TTC549 (cell line): ENCODE data around the gene IQCN.
A peak's percentile ranks its signal among the peaks of the same experiment; 100 is the strongest.
"Not testable (repeated sequence)": the region's sequence is repeated elsewhere in the genome, so short reads cannot be mapped to it uniquely, and the experiment has no call there.

Experiments
- FAIRE-seq: peaks from 2 replicates; lab custom pipeline; 2012; peaks lifted over from hg19 to GRCh38; lab: Jason Lieb, UNC

IQCN gene

GRCh38 chr19:18230941-18231734, 43.1 kb downstream of the IQCN start:
- FAIRE-seq: no peak

DNA sequence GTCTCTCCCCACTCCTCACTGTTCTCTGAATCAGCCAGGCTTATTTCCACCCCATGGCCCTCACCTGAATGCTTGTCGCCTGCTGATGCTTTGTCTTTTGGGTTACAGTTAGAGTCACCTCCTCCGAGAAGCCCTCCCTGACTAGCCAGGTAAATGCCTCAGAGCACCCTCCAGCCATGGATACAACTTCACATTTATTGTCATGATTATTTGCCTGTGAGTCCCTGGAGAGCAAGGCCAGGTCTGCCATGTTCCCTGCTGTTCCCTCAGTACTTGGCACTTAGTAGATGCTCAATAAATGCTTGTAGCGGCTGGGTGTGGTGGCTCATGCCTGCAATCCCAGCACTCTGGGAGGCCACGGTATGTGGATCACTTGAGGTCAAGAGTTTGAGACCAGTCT, 44.3 kb downstream of the IQCN start:
- FAIRE-seq: no peak

DNA sequence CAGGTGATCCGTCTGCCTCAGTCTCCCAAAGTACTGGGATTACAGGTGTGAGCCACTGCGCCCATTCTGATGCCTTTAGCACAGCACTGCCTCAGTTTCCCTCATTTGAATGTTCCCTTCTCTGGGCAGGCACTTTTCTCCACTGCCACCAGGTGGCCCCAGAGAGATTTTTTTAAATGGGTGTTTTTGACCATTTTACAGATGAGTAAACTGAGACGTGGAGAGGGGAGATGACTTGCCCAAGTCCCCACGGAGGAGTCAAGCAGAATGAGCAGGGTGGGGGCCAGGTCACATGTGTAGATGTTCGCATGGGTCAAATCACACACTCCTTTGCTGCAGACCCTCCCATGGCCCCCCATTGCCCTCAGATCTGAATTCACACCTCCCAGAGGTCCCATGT, 44.8 kb downstream of the IQCN start:
- no peak for FAIRE-seq

GRCh38 chr19:18227781-18228271, 46.4 kb downstream of the IQCN start:
- FAIRE-seq: no peak

- FAIRE-seq: no peak
Measured at GRCh38 chr19:18226956-18227780, 47.1 kb downstream of the IQCN start.

- FAIRE-seq: no peak
Measured at GRCh38 chr19:18225702-18226468, 48.4 kb downstream of the IQCN start, which contains the start of gene PDE4C. Gene PDE4C (minus strand): TSS chr19:18226438. CDS start chr19:18226415, 23 bp downstream.

DNA sequence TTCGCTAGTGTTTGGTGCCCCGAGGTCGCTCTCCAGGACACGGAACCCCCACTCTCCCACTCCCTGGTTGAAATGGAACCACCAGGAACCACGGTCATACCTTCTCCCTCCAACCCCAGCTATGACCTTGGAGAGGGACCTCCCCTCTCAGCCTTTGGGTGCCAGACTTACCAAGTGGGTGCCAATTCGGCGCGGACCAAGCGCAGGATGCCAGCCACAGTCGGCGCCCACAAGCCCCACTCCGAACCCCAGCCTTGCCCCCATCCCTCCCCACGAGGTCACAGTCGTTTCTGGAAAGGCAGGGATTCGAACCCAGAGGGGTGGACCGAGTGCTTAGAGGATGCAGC, 48.9 kb downstream of the IQCN start:
- no peak for FAIRE-seq

- FAIRE-seq: peak; percentile 98
Measured at GRCh38 chr19:18224525-18225354, 49.5 kb downstream of the IQCN start.

DNA sequence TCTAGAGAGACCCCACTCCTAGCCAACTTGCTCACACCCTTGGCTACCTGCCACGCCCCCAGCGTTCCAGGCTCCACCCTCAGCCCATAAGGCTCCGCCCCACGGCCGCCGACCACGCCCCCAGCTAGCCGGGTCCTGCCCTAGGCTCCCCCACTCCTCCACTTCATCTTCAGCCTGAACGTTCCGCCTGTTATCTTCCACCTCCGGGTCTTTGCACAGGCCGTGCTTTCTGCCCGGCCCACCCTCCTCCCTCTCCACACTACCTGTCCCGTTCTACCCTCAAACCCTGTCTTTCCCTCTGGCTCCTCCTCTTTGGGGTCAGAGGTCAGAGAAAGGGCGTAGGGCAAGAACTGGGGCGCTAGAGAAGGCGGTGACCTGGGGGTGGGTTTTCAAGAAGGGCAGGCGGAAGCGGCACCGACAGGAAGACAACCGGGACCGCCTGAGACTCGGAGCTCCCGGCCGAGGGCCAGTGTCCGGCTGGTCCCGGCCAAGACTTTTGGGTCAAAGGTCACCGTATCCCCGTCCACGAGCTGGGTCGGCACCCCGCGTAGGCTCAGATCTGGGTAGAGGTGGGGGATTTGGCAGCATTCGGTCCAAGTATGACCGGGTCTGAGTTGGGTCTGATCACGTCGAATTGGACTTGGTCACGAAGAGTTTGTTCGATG, 50.3 kb downstream of the IQCN start:
- FAIRE-seq: no peak

DNA sequence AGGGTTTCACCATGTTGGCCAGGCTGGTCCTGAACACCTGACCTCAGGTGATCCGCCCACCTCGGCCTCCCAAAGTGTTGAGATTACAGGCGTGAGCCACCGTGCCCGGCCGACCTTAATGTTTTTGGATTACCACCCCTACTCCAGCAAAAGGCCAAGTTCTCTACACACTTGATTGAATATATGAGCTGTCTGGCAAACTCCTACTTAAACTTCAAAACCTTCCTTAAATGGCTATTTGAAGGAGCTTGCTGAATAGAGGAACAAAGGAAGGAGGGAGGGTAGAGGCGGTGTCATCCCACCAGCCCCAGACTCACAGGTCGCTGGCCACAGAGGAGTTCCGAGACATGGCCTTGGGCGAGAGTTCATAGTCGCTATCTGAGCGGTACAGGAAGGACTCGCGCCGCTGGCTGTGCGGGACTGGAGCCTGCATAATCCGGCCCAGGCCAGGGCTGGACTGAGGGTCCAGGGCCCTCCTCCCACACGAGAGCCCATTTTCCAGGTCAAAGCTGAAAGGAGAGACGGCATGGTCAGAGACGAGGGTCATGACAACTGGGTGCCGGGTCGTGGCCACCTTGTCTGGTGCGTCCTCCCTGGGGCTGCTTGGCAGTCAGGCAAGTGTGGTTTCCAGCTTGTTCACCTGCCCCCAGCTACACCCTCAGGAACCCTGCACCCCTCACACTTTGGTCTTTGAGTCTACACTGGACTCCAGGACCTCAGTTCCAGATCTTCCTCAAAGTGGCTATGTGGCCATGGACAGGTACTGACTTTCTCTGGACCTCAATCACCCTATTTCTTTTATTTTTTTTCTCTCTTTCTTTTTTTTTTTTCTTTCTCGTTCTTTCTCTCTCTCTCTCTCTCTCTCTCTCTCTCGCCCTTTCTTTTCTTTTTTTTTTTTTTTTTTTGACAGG, 52.2 kb downstream of the IQCN start:
- no peak for FAIRE-seq

GRCh38 chr19:18220632-18221275, 53.5 kb downstream of the IQCN start:
- no peak for FAIRE-seq

GRCh38 chr19:18219911-18220631, 54.2 kb downstream of the IQCN start:
- no peak for FAIRE-seq

GRCh38 chr19:18218600-18218999, 55.7 kb downstream of the IQCN start:
- FAIRE-seq: no peak

DNA sequence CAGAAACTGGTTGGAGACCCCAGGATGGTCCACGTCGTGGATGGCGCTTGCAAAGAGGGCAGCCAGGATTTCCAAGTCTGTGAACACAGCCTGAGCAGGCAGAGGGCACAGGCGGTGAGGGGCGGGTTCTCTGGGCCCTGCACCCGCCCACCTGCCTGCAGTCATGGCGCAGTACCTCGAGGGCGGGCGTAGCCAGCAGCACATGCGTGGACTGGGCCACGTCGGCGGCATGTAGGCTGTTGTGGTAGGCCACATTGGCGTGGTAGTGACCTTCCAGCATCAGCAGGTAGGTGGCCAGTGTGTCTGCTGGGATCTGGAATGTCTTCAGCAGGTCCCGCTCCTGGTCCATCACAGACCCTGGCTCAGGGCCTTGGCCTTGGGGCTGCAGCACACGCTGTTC, 56.1 kb downstream of the IQCN start:
- no peak for FAIRE-seq

DNA sequence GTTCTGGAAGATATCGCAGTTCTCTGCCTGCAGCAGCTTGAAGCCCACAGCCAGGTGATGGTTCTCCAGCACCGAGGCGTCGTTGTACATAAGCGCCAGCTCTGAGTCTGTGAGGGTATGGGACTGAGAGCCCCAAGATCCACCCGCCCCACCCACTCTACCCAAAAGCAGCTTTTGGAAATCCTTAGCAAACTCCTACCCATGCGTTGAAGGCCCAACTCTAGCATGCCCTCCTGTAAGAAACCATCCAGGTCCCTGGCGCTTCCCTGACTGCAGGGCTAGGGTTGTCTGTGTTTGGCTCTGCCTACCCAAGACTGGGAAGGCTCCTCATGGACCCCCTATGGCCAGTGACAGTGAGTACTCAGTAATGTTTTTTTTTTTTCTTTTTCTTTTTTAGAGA, 57.5 kb downstream of the IQCN start:
- no peak for FAIRE-seq

GRCh38 chr19:18214779-18215433, 59.3 kb downstream of the IQCN start:
- no peak for FAIRE-seq

- FAIRE-seq: no peak
Measured at GRCh38 chr19:18211683-18212082, 62.6 kb downstream of the IQCN start.

- not testable (repeated sequence) for FAIRE-seq
Measured at GRCh38 chr19:18209912-18210311, 64.3 kb downstream of the IQCN start.
